BLaER1 (cell line): ENCODE data around the gene C18orf54.

Experiments
- H3K27ac ChIP-seq: shearing (Covaris generic); formaldehyde crosslinking; 2 replicates; pipeline ENCODE4 v1.8.1; 2022
- H3K27me3 ChIP-seq: shearing (Covaris generic); formaldehyde crosslinking; 2 replicates; pipeline ENCODE4 v1.8.1; 2022
- H3K36me3 ChIP-seq: shearing (Covaris generic); formaldehyde crosslinking; 2 replicates; pipeline ENCODE4 v1.8.1; 2022
- H3K4me1 ChIP-seq: shearing (Covaris generic); formaldehyde crosslinking; 2 replicates; pipeline ENCODE4 v1.8.1; 2022
- H3K4me2 ChIP-seq: shearing (Covaris generic); formaldehyde crosslinking; 2 replicates; pipeline ENCODE4 v1.8.1; 2022
- H3K4me3 ChIP-seq: shearing (Covaris generic); formaldehyde crosslinking; 2 replicates; pipeline ENCODE4 v1.8.1; 2022
- H3K9ac ChIP-seq: shearing (Covaris generic); formaldehyde crosslinking; 2 replicates; pipeline ENCODE4 v1.8.1; 2022
- H3K9me3 ChIP-seq: shearing (Covaris generic); formaldehyde crosslinking; 2 replicates; pipeline ENCODE4 v1.8.1; 2022
- H4K20me1 ChIP-seq: shearing (Covaris generic); formaldehyde crosslinking; 2 replicates; pipeline ENCODE4 v1.8.1; 2022
- Cebpa-rat ChIP-seq: shearing (Covaris generic); IDR thresholded peaks from 2 replicates; pipeline ENCODE4 v1.8.1; 2022

Gene C18orf54

GRCh38 chr18:54338230-54338629 is 19.5 kb upstream of the C18orf54 start:
- no peaks in the 10 kb centered on the region for H3K36me3 ChIP-seq
- H3K4me2 ChIP-seq: no peak overlapping the region
- no peaks in the 10 kb centered on the region for H3K4me1 ChIP-seq
- no peak overlapping the region for H3K9ac ChIP-seq
- TF ChIP-seq Cebpa-rat: no peak
- H3K27ac ChIP-seq: no peak overlapping the region
- no peak overlapping the region for H3K4me3 ChIP-seq
- no peaks in the 10 kb centered on the region for H3K27me3 ChIP-seq
- peaks cover 17% of the 10 kb centered on the region; the same call in 1 of the 2 replicates for H3K9me3 ChIP-seq
- no peaks in the 10 kb centered on the region for H4K20me1 ChIP-seq

GRCh38 chr18:54351186-54351585 is 6.5 kb upstream of the C18orf54 start:
- Histone ChIP-seq H3K27me3 (no peaks in the 10 kb centered on the region), H3K4me2 (no peak overlapping the region), H3K4me3 (no peak overlapping the region), H3K4me1 (no peaks in the 10 kb centered on the region), H4K20me1 (no peaks in the 10 kb centered on the region), H3K9ac (no peak overlapping the region), H3K9me3 (no peaks in the 10 kb centered on the region), H3K36me3 (no peaks in the 10 kb centered on the region), H3K27ac (no peak overlapping the region)
- no peak for TF ChIP-seq Cebpa-rat

GRCh38 chr18:54357082-54357659 is 535 bp upstream of the C18orf54 start:
- Histone ChIP-seq H3K4me3 (peak overlapping the region; percentile 95), H3K4me2 (peak overlapping the region; percentile 77), H3K4me1 (peaks cover 19% of the 10 kb centered on the region), H3K27ac (peak overlapping the region; percentile 88), H3K27me3 (no peaks in the 10 kb centered on the region), H3K36me3 (peaks cover 13% of the 10 kb centered on the region), H4K20me1 (no peaks in the 10 kb centered on the region), H3K9ac (peak overlapping the region; percentile 91), H3K9me3 (no peaks in the 10 kb centered on the region)
- no peak for TF ChIP-seq Cebpa-rat

- peak overlapping the region; percentile 77 for H3K4me2 ChIP-seq
- no peaks in the 10 kb centered on the region for H3K27me3 ChIP-seq
- no peaks in the 10 kb centered on the region for H4K20me1 ChIP-seq
- peaks cover 19% of the 10 kb centered on the region for H3K4me1 ChIP-seq
- peak overlapping the region; percentile 91 for H3K9ac ChIP-seq
- no peaks in the 10 kb centered on the region for H3K9me3 ChIP-seq
- H3K27ac ChIP-seq: peak overlapping the region; percentile 88
- peaks cover 20% of the 10 kb centered on the region for H3K36me3 ChIP-seq
- peak overlapping the region; percentile 95 for H3K4me3 ChIP-seq
- TF ChIP-seq Cebpa-rat: no peak
Measured at GRCh38 chr18:54358495-54359040, 862 bp downstream of the C18orf54 start.

GRCh38 chr18:54359233-54359632 is 1.5 kb downstream of the C18orf54 start:
- no peak for TF ChIP-seq Cebpa-rat
- Histone ChIP-seq H3K9ac (peak overlapping the region; percentile 91; the same call in 1 of the 2 replicates), H3K4me1 (peaks cover 19% of the 10 kb centered on the region), H3K27me3 (no peaks in the 10 kb centered on the region), H3K9me3 (no peaks in the 10 kb centered on the region), H3K4me3 (peak overlapping the region; percentile 95), H3K27ac (no peak overlapping the region), H3K4me2 (peak overlapping the region; percentile 77), H3K36me3 (peaks cover 20% of the 10 kb centered on the region), H4K20me1 (no peaks in the 10 kb centered on the region)

- Histone ChIP-seq H3K9me3 (no peaks in the 10 kb centered on the region), H3K36me3 (peaks cover 20% of the 10 kb centered on the region), H3K27me3 (no peaks in the 10 kb centered on the region), H3K4me3 (no peak overlapping the region), H3K27ac (no peak overlapping the region), H3K4me2 (no peak overlapping the region), H3K9ac (no peak overlapping the region), H3K4me1 (peaks cover 19% of the 10 kb centered on the region), H4K20me1 (no peaks in the 10 kb centered on the region)
- TF ChIP-seq Cebpa-rat: no peak
Measured at GRCh38 chr18:54360406-54360805, 2.7 kb downstream of the C18orf54 start.

- Histone ChIP-seq H3K9me3 (no peaks in the 10 kb centered on the region), H3K36me3 (peaks cover 13% of the 10 kb centered on the region), H3K4me3 (no peak overlapping the region), H3K27me3 (no peaks in the 10 kb centered on the region), H3K4me2 (no peak overlapping the region), H3K27ac (no peak overlapping the region), H3K9ac (no peak overlapping the region), H3K4me1 (no peaks in the 10 kb centered on the region), H4K20me1 (no peaks in the 10 kb centered on the region)
- no peak for TF ChIP-seq Cebpa-rat
Measured at GRCh38 chr18:54378057-54378456, 20.4 kb downstream of the C18orf54 start.

GRCh38 chr18:54381640-54382039 is 23.9 kb downstream of the C18orf54 start:
- Histone ChIP-seq H4K20me1 (no peaks in the 10 kb centered on the region), H3K9ac (no peak overlapping the region), H3K36me3 (peaks cover 13% of the 10 kb centered on the region), H3K4me1 (no peaks in the 10 kb centered on the region), H3K27me3 (no peaks in the 10 kb centered on the region), H3K4me2 (no peak overlapping the region), H3K4me3 (no peak overlapping the region), H3K9me3 (no peaks in the 10 kb centered on the region), H3K27ac (no peak overlapping the region)
- no peak for TF ChIP-seq Cebpa-rat

- TF ChIP-seq Cebpa-rat: no peak
- Histone ChIP-seq H3K36me3 (peaks cover 10% of the 10 kb centered on the region), H3K4me1 (no peaks in the 10 kb centered on the region), H3K9ac (no peak overlapping the region), H3K4me3 (no peak overlapping the region), H4K20me1 (no peaks in the 10 kb centered on the region), H3K27ac (no peak overlapping the region), H3K4me2 (no peak overlapping the region), H3K9me3 (no peaks in the 10 kb centered on the region), H3K27me3 (no peaks in the 10 kb centered on the region)
Measured at GRCh38 chr18:54382076-54382475, 24.4 kb downstream of the C18orf54 start.

- Histone ChIP-seq H3K27me3 (no peaks in the 10 kb centered on the region), H3K9ac (no peak overlapping the region), H3K36me3 (peaks cover 9% of the 10 kb centered on the region; the same call in 1 of the 2 replicates), H3K4me3 (no peak overlapping the region), H3K4me1 (no peaks in the 10 kb centered on the region), H4K20me1 (no peaks in the 10 kb centered on the region), H3K27ac (no peak overlapping the region), H3K9me3 (no peaks in the 10 kb centered on the region), H3K4me2 (no peak overlapping the region)
- TF ChIP-seq Cebpa-rat: no peak
Measured at GRCh38 chr18:54382733-54383252, 25.1 kb downstream of the C18orf54 start.
